Parathyroid adenoma (tissue), 2 donors: ENCODE data around the gene KDM8.
A peak's percentile ranks its signal among the peaks of the same experiment; 100 is the strongest.

ENCODE experiments used
- H2AFZ ChIP-seq: fragments of 300-600 bp; sonication (generic); one replicate; pipeline ENCODE4 v1.7.0; 2017; ENCODE audit warnings: antibody characterized with exemption, mild to moderate bottlenecking
- H3K27ac ChIP-seq: fragments of 300-600 bp; sonication (generic); one replicate; pipeline ENCODE4 v1.7.0; 2017
- H3K27me3 ChIP-seq: fragments of 300-600 bp; sonication (generic); one replicate; pipeline ENCODE4 v1.7.0; 2017; ENCODE audit warnings: low read length; ENCODE audit not compliant: control insufficient read depth, insufficient read depth
- H3K36me3 ChIP-seq: fragments of 300-600 bp; sonication (generic); one replicate; pipeline ENCODE4 v1.7.0; 2017; ENCODE audit warnings: low read length; ENCODE audit not compliant: control insufficient read depth, insufficient read depth
- H3K4me1 ChIP-seq: fragments of 300-600 bp; sonication (generic); one replicate; pipeline ENCODE4 v1.7.0; 2017; ENCODE audit warnings: control low read depth
- H3K4me2 ChIP-seq: fragments of 300-600 bp; sonication (generic); one replicate; pipeline ENCODE4 v1.7.0; 2017; ENCODE audit warnings: low read length
- H3K4me3 ChIP-seq: fragments of 300-600 bp; sonication (generic); one replicate; pipeline ENCODE4 v1.7.0; 2017; ENCODE audit warnings: low read depth, low read length
- H3K79me2 ChIP-seq: fragments of 300-600 bp; sonication (generic); one replicate; pipeline ENCODE4 v1.7.0; 2017; ENCODE audit warnings: control low read depth
- H3K9ac ChIP-seq: fragments of 300-600 bp; sonication (generic); one replicate; pipeline ENCODE4 v1.7.0; 2017; ENCODE audit warnings: mild to moderate bottlenecking
- H3K9me3 ChIP-seq: fragments of 300-600 bp; sonication (generic); one replicate; pipeline ENCODE4 v1.7.0; 2017; ENCODE audit warnings: low read length; ENCODE audit not compliant: control insufficient read depth
- CTCF ChIP-seq: fragments of 300-600 bp; sonication (generic); IDR thresholded peaks from one replicate; pipeline ENCODE4 v1.7.0; 2017; ENCODE audit warnings: antibody characterized with exemption, mild to moderate bottlenecking
- donor health status: primary hyperparathyroidism.

KDM8 gene

GRCh38 chr16:27237219-27238015, 34.1 kb downstream of the KDM8 start:
- Histone ChIP-seq H3K9ac (no peak overlapping the region), H3K4me1 (peaks cover 9% of the 10 kb centered on the region)

GRCh38 chr16:27238016-27238587, 34.8 kb downstream of the KDM8 start:
- H3K9me3 ChIP-seq, result no peaks in the 10 kb centered on the region
- H2AFZ ChIP-seq, result no peak overlapping the region
- no peaks in the 10 kb centered on the region for H3K36me3 ChIP-seq
- H3K4me3 ChIP-seq, result no peak overlapping the region
- H3K79me2 ChIP-seq, result peaks cover 3% of the 10 kb centered on the region
- TF ChIP-seq CTCF, result no peak
- H3K4me1 ChIP-seq, result peaks cover 9% of the 10 kb centered on the region
- no peak overlapping the region for H3K9ac ChIP-seq
- H3K4me2 ChIP-seq, result no peak overlapping the region
- no peaks in the 10 kb centered on the region for H3K27me3 ChIP-seq
- peak overlapping the region; percentile 24 for H3K27ac ChIP-seq

More at GRCh38 chr16:27237219-27238015, 34.1 kb downstream of the KDM8 start:
- Histone ChIP-seq H2AFZ (no peak overlapping the region), H3K27me3 (no peaks in the 10 kb centered on the region), H3K4me2 (no peak overlapping the region), H3K79me2 (peaks cover 3% of the 10 kb centered on the region), H3K36me3 (no peaks in the 10 kb centered on the region), H3K27ac (peak overlapping the region; percentile 50), H3K4me3 (no peak overlapping the region), H3K9me3 (no peaks in the 10 kb centered on the region)
- no peak for TF ChIP-seq CTCF

GRCh38 chr16:27238591-27238990, 35.3 kb downstream of the KDM8 start:
- Histone ChIP-seq H2AFZ (no peak overlapping the region), H3K27ac (no peak overlapping the region), H3K9ac (no peak overlapping the region), H3K36me3 (no peaks in the 10 kb centered on the region), H3K4me3 (no peak overlapping the region), H3K79me2 (peaks cover 3% of the 10 kb centered on the region), H3K9me3 (no peaks in the 10 kb centered on the region), H3K27me3 (no peaks in the 10 kb centered on the region), H3K4me1 (peaks cover 9% of the 10 kb centered on the region), H3K4me2 (no peak overlapping the region)
- no peak for TF ChIP-seq CTCF

- H3K79me2 ChIP-seq, result peaks cover 6% of the 10 kb centered on the region
- no peaks in the 10 kb centered on the region for H3K27me3 ChIP-seq
- no peak for TF ChIP-seq CTCF
- H3K4me3 ChIP-seq, result no peak overlapping the region
- no peak overlapping the region for H2AFZ ChIP-seq
- no peaks in the 10 kb centered on the region for H3K36me3 ChIP-seq
- no peak overlapping the region for H3K4me2 ChIP-seq
- no peak overlapping the region for H3K27ac ChIP-seq
- no peaks in the 10 kb centered on the region for H3K9me3 ChIP-seq
- no peak overlapping the region for H3K9ac ChIP-seq
- H3K4me1 ChIP-seq, result peaks cover 9% of the 10 kb centered on the region
Observed at GRCh38 chr16:27239026-27239425, 35.7 kb downstream of the KDM8 start.
